Trophoblast cell (in vitro differentiated cells and primary cell): Measurements from ENCODE around the gene PDE6B.
"Not testable (repeated sequence)": the region's sequence is repeated elsewhere in the genome, so short reads cannot be mapped to it uniquely, and the experiment has no call there.

Experiments
- DNase-seq, 2 donors: peaks; one replicate each; pipeline ENCODE4 v3.0.0-alpha.2; 2016
- H2AFZ ChIP-seq: 2 replicates; pipeline ENCODE4 v1.6.1; 2013; ENCODE audit warnings: low read length, moderate library complexity, mild to moderate bottlenecking; ENCODE audit not compliant: insufficient read depth, poor library complexity
- H2AK5ac ChIP-seq: 2 replicates; pipeline ENCODE4 v1.6.1; 2013; ENCODE audit warnings: mild to moderate bottlenecking, low read length
- H2BK120ac ChIP-seq: 2 replicates; pipeline ENCODE4 v1.6.1; 2013; ENCODE audit warnings: low read length, mild to moderate bottlenecking, moderate library complexity; ENCODE audit not compliant: insufficient read depth, poor library complexity
- H2BK12ac ChIP-seq: 2 replicates; pipeline ENCODE4 v1.6.1; 2013; ENCODE audit warnings: mild to moderate bottlenecking, low read length, moderate library complexity
- H2BK5ac ChIP-seq: 2 replicates; pipeline ENCODE4 v1.6.1; 2013; ENCODE audit warnings: low read length, low read depth, moderate library complexity, mild to moderate bottlenecking; ENCODE audit not compliant: poor library complexity
- H3K14ac ChIP-seq: 2 replicates; pipeline ENCODE4 v1.6.1; 2013; ENCODE audit warnings: mild to moderate bottlenecking, low read length
- H3K18ac ChIP-seq: 2 replicates; pipeline ENCODE4 v1.6.1; 2013; ENCODE audit warnings: mild to moderate bottlenecking, low read length
- H3K23ac ChIP-seq: 2 replicates; pipeline ENCODE4 v1.6.1; 2013; ENCODE audit warnings: low read length
- H3K27ac ChIP-seq: 2 replicates; pipeline ENCODE4 v1.5.1; 2013; ENCODE audit warnings: low read depth, mild to moderate bottlenecking, inconsistent platforms, low read length, moderate library complexity
- H3K27me3 ChIP-seq: 2 replicates; pipeline ENCODE4 v1.6.1; 2013; ENCODE audit warnings: inconsistent platforms, mild to moderate bottlenecking, low read length, moderate library complexity; ENCODE audit not compliant: insufficient read depth
- H3K36me3 ChIP-seq, 2 experiments: 1 replicate in 1 of 2; 2 replicates in 1 of 2; pipeline ENCODE4 v1.6.1; 2013; ENCODE audit warnings: low read length in 2 of 2, mild to moderate bottlenecking in 2 of 2, moderate library complexity in 1 of 2; ENCODE audit not compliant: insufficient read depth in 2 of 2, control insufficient read depth in 1 of 2
- H3K4ac ChIP-seq: 2 replicates; pipeline ENCODE4 v1.6.1; 2013; ENCODE audit warnings: low read depth, mild to moderate bottlenecking, low read length, moderate library complexity
- H3K4me1 ChIP-seq, 2 experiments: 1 replicate in 1 of 2; 2 replicates in 1 of 2; pipeline ENCODE4 v1.6.1; 2013; ENCODE audit warnings: low read length in 2 of 2, mild to moderate bottlenecking in 2 of 2, moderate library complexity in 1 of 2; ENCODE audit not compliant: insufficient read depth in 2 of 2, control insufficient read depth in 1 of 2
- H3K4me2 ChIP-seq: 2 replicates; pipeline ENCODE4 v1.6.1; 2013; ENCODE audit warnings: inconsistent platforms, mild to moderate bottlenecking, low read length, moderate library complexity
- H3K4me3 ChIP-seq: 2 replicates; pipeline ENCODE4 v1.5.1; 2013; ENCODE audit warnings: mild to moderate bottlenecking, low read depth, low read length, inconsistent platforms
- H3K79me1 ChIP-seq: one replicate; pipeline ENCODE4 v1.6.1; 2013; ENCODE audit warnings: low read length
- H3K79me2 ChIP-seq: 2 replicates; pipeline ENCODE4 v1.6.1; 2013; ENCODE audit warnings: low read length, mild to moderate bottlenecking; ENCODE audit not compliant: control insufficient read depth, insufficient read depth, poor library complexity
- H3K9ac ChIP-seq: 2 replicates; pipeline ENCODE4 v1.6.1; 2013; ENCODE audit warnings: mild to moderate bottlenecking, low read length
- H3K9me3 ChIP-seq: 2 replicates; pipeline ENCODE4 v1.6.1; 2013; ENCODE audit warnings: low read depth, mild to moderate bottlenecking, control low read depth, inconsistent platforms, low read length; ENCODE audit not compliant: insufficient read depth
- H4K12ac ChIP-seq: 2 replicates; pipeline ENCODE4 v1.6.1; 2013; ENCODE audit warnings: low read depth, mild to moderate bottlenecking, low read length, moderate library complexity
- H4K8ac ChIP-seq: 2 replicates; pipeline ENCODE4 v1.6.1; 2013; ENCODE audit warnings: low read depth, mild to moderate bottlenecking, low read length, moderate library complexity
- H4K91ac ChIP-seq: one replicate; pipeline ENCODE4 v1.6.1; 2013; ENCODE audit warnings: low read depth, mild to moderate bottlenecking, low read length, moderate library complexity
- WGBS: extraction: QIAGEN DNeasy Blood & Tissue Kit; methylation state at CpG from one replicate; pipeline ENCODE4 v1.1.7; 2013; ENCODE audit warnings: missing lambda C conversion rate; ENCODE audit not compliant: insufficient read length, insufficient coverage; ENCODE audit errors: extremely low coverage; 5-methylcytosine and 5-hydroxymethylcytosine counted together

Gene PDE6B

DNA sequence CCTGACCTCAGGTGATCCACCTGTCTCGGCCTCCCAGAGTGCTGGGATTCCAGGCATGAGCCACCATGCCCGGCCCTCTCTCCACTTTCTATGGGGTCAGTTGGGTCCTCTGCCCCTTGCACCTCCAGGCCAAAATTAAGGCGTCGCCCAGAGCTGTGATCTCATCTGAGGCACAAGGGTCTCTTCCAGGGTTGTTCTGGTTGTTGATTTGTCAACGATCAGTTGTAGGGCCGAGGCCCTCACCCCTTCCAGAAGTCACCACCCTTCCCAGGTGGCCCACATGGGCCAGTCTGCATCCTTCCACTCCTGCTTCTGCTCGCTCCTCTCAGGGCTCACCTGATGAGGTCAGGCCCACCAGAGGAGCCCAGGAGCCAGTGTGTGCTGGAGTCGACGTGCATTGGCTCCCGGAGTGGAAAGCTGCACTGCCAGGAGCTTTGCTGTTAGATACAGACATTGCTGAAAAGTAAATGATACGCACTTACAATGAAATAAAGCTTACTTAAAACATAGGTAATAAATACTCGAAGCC, 35.0 kb upstream of the PDE6B start:
- no peak overlapping the region for H3K27ac ChIP-seq
- H3K9me3 ChIP-seq, result peaks cover 5% of the 10 kb centered on the region
- no peak for DNase-seq
- H3K14ac ChIP-seq, result no peak overlapping the region
- no peak overlapping the region for H2BK12ac ChIP-seq
- H3K23ac ChIP-seq, result no peak overlapping the region
- no peak overlapping the region for H4K91ac ChIP-seq
- H2BK5ac ChIP-seq, result no peak overlapping the region
- H4K12ac ChIP-seq, result no peak overlapping the region
- no peak overlapping the region for H3K9ac ChIP-seq
- no peaks in the 10 kb centered on the region for H3K79me1 ChIP-seq
- no peak overlapping the region for H2BK120ac ChIP-seq
- no peaks in the 10 kb centered on the region for H3K4me1 ChIP-seq
- H3K27me3 ChIP-seq, result no peaks in the 10 kb centered on the region
- H3K18ac ChIP-seq, result no peak overlapping the region
- no peak overlapping the region for H3K4me3 ChIP-seq
- H2AFZ ChIP-seq, result no peak overlapping the region
- no peaks in the 10 kb centered on the region for H3K79me2 ChIP-seq
- H3K4ac ChIP-seq, result no peak overlapping the region
- no peak overlapping the region for H2AK5ac ChIP-seq
- WGBS, result no CpG with 5 or more reads among the region's 12 CpGs
- no peak overlapping the region for H3K4me2 ChIP-seq
- no peak overlapping the region for H4K8ac ChIP-seq
- no peaks in the 10 kb centered on the region for H3K36me3 ChIP-seq

DNA sequence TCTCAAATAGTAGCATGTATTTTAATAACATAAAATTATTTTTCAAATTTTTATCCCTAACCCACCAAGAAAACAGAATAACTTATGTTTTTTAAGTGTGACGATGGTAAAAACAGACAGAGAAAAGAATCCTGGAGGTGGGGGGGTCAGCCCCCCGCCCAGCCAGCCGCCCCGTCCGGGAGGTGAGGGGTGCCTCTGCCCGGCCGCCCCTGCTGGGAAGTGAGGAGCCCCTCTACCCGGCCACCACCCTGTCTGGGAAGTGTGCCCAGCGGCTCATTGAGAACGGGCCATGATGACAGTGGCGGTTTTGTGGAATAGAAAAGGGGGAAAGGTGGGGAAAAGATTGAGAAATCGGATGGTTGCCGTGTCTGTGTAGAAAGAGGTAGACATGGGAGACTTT, 33.2 kb upstream of the PDE6B start:
- not testable (repeated sequence) for H3K23ac ChIP-seq, H3K79me1 ChIP-seq, H3K4me3 ChIP-seq, H4K12ac ChIP-seq, H3K4ac ChIP-seq, H3K36me3 ChIP-seq, H3K27me3 ChIP-seq, DNase-seq, H2AK5ac ChIP-seq, H4K91ac ChIP-seq, H4K8ac ChIP-seq, H3K4me1 ChIP-seq, H3K79me2 ChIP-seq, H2BK12ac ChIP-seq, H3K14ac ChIP-seq, H2BK5ac ChIP-seq, H2BK120ac ChIP-seq, H3K27ac ChIP-seq, H3K9ac ChIP-seq, H3K18ac ChIP-seq, H2AFZ ChIP-seq, H3K9me3 ChIP-seq, H3K4me2 ChIP-seq
- no CpG with 5 or more reads among the region's 13 CpGs for WGBS

GRCh38 chr4:592825-593520, 32.4 kb upstream of the PDE6B start:
- Histone ChIP-seq H4K12ac (no peak overlapping the region), H3K4me1 (no peaks in the 10 kb centered on the region), H2AFZ (no peak overlapping the region), H3K9me3 (peaks cover 5% of the 10 kb centered on the region), H3K79me2 (no peaks in the 10 kb centered on the region), H3K36me3 (no peaks in the 10 kb centered on the region), H4K8ac (no peak overlapping the region), H3K23ac (peak overlapping the region; percentile 75), H2AK5ac (no peak overlapping the region), H3K79me1 (no peaks in the 10 kb centered on the region), H2BK5ac (no peak overlapping the region), H3K18ac (no peak overlapping the region), H3K4me2 (no peak overlapping the region), H2BK120ac (no peak overlapping the region), H3K27ac (no peak overlapping the region), H3K4ac (no peak overlapping the region), H3K14ac (no peak overlapping the region), H3K27me3 (no peaks in the 10 kb centered on the region), H2BK12ac (no peak overlapping the region), H4K91ac (no peak overlapping the region), H3K9ac (no peak overlapping the region), H3K4me3 (no peak overlapping the region)
- no peak for DNase-seq
- no CpG with 5 or more reads among the region's 5 CpGs for WGBS

- no peaks in the 10 kb centered on the region for H3K27me3 ChIP-seq
- no peak overlapping the region for H3K27ac ChIP-seq
- H4K91ac ChIP-seq, result no peak overlapping the region
- H3K23ac ChIP-seq, result no peak overlapping the region
- no peak overlapping the region for H4K8ac ChIP-seq
- no peak overlapping the region for H2BK120ac ChIP-seq
- H3K9ac ChIP-seq, result no peak overlapping the region
- no peak overlapping the region for H3K18ac ChIP-seq
- H2BK5ac ChIP-seq, result no peak overlapping the region
- H3K4me3 ChIP-seq, result no peak overlapping the region
- no peaks in the 10 kb centered on the region for H3K4me1 ChIP-seq
- no peak overlapping the region for H3K14ac ChIP-seq
- no peak overlapping the region for H4K12ac ChIP-seq
- no peaks in the 10 kb centered on the region for H3K79me1 ChIP-seq
- H2BK12ac ChIP-seq, result no peak overlapping the region
- H3K4ac ChIP-seq, result no peak overlapping the region
- no peak overlapping the region for H2AFZ ChIP-seq
- DNase-seq, result no peak
- no CpG with 5 or more reads among the region's 3 CpGs for WGBS
- H3K36me3 ChIP-seq, result no peaks in the 10 kb centered on the region
- peaks cover 2% of the 10 kb centered on the region for H3K9me3 ChIP-seq
- H3K79me2 ChIP-seq, result no peaks in the 10 kb centered on the region
- H2AK5ac ChIP-seq, result no peak overlapping the region
- no peak overlapping the region for H3K4me2 ChIP-seq
These were observed 26.4 kb upstream of the PDE6B start for GRCh38 chr4:598925-599324.
